Central memory CD8-positive, alpha-beta T cell (primary cell): ENCODE measurements around the gene DOLPP1.
"Not testable (repeated sequence)": the region's sequence is repeated elsewhere in the genome, so short reads cannot be mapped to it uniquely, and the experiment has no call there.

Experiments
- ATAC-seq: fragments of 150-1000 bp; cut with Tn5 transposase; replicated peaks from 2 replicates; pipeline ENCODE4 v1.10.0; 2022; ENCODE audit warnings: mild to moderate bottlenecking, moderate FRiP score, moderate number of reproducible peaks; ENCODE audit not compliant: poor library complexity, severe bottlenecking; ENCODE audit errors: extremely low read depth
- DNase-seq, 2 donors: peaks; one replicate each; pipeline ENCODE4 v3.0.0; 2021; ENCODE audit warnings: low spot score in 2 of 2
- H3K27ac Mint-ChIP-seq: one replicate; pipeline ENCODE4 v1.8.0; 2022; ENCODE audit warnings: low read depth, mild to moderate bottlenecking, moderate library complexity, mixed read lengths
- H3K27me3 Mint-ChIP-seq: one replicate; pipeline ENCODE4 v1.8.0; 2022; ENCODE audit warnings: mixed read lengths
- H3K36me3 Mint-ChIP-seq: one replicate; pipeline ENCODE4 v1.8.0; 2022; ENCODE audit warnings: mild to moderate bottlenecking, moderate library complexity, mixed read lengths; ENCODE audit not compliant: insufficient read depth
- H3K4me1 Mint-ChIP-seq: one replicate; pipeline ENCODE4 v1.8.0; 2022; ENCODE audit warnings: mixed read lengths
- H3K4me3 Mint-ChIP-seq: one replicate; pipeline ENCODE4 v1.8.0; 2022; ENCODE audit warnings: mild to moderate bottlenecking, moderate library complexity, mixed read lengths
- H3K9me3 Mint-ChIP-seq: one replicate; pipeline ENCODE4 v1.8.0; 2022; ENCODE audit warnings: mixed read lengths

Gene DOLPP1

GRCh38 chr9:129080601-129081387 lies at the start of gene DOLPP1:
Gene DOLPP1 (plus strand): TSS chr9:129081111. CDS start chr9:129081132, 21 bp downstream.
- Mint-ChIP-seq H3K4me3 (peak within 1 kb of the TSS; percentile 85), H3K27ac (peak within 1 kb of the TSS; percentile 88), H3K4me1 (peaks cover 6% of the 10 kb centered on the region), H3K9me3 (no peaks in the 10 kb centered on the region), H3K36me3 (peaks cover 19% of the 10 kb centered on the region), H3K27me3 (no peaks in the 10 kb centered on the region)
- DNase-seq (peak; percentile 95 to 99), ATAC-seq (peak; percentile 97)

GRCh38 chr9:129031514-129031913 lies 49.4 kb upstream of the DOLPP1 start:
- Mint-ChIP-seq H3K27me3 (no peaks in the 10 kb centered on the region), H3K36me3 (peaks cover 9% of the 10 kb centered on the region), H3K4me3 (no peak overlapping the region), H3K27ac (no peak overlapping the region), H3K4me1 (peaks cover 19% of the 10 kb centered on the region), H3K9me3 (no peaks in the 10 kb centered on the region)
- ATAC-seq (no peak), DNase-seq (no peak)

- no peak overlapping the region for H3K4me3 Mint-ChIP-seq
- H3K27me3 Mint-ChIP-seq: no peaks in the 10 kb centered on the region
- H3K36me3 Mint-ChIP-seq: peaks cover 7% of the 10 kb centered on the region
- ATAC-seq (no peak), DNase-seq (no peak)
- H3K4me1 Mint-ChIP-seq: peaks cover 24% of the 10 kb centered on the region
- no peaks in the 10 kb centered on the region for H3K9me3 Mint-ChIP-seq
- H3K27ac Mint-ChIP-seq: no peak overlapping the region
Measured at GRCh38 chr9:129032541-129033159, 48.3 kb upstream of the DOLPP1 start.

- ATAC-seq: no peak
- H3K27ac Mint-ChIP-seq: no peak overlapping the region
- H3K4me3 Mint-ChIP-seq: no peak overlapping the region
- H3K9me3 Mint-ChIP-seq: no peaks in the 10 kb centered on the region
- H3K4me1 Mint-ChIP-seq: peaks cover 30% of the 10 kb centered on the region
- no peak for DNase-seq
- no peaks in the 10 kb centered on the region for H3K27me3 Mint-ChIP-seq
- peaks cover 7% of the 10 kb centered on the region for H3K36me3 Mint-ChIP-seq
Measured at GRCh38 chr9:129033216-129033615, 47.7 kb upstream of the DOLPP1 start.

GRCh38 chr9:129035838-129036237 lies 45.1 kb upstream of the DOLPP1 start:
- H3K4me3 Mint-ChIP-seq: peak overlapping the region; percentile 98
- H3K36me3 Mint-ChIP-seq, H3K9me3 Mint-ChIP-seq, DNase-seq, H3K27me3 Mint-ChIP-seq: not testable (repeated sequence)
- ATAC-seq: peak; percentile 1
- H3K4me1 Mint-ChIP-seq: peaks cover 37% of the 10 kb centered on the region
- peak overlapping the region; percentile 82 for H3K27ac Mint-ChIP-seq

- Mint-ChIP-seq H3K27ac (peak within 1 kb of the TSS; percentile 82), H3K36me3 (peaks cover 8% of the 10 kb centered on the region), H3K27me3 (no peaks in the 10 kb centered on the region), H3K4me1 (peaks cover 37% of the 10 kb centered on the region), H3K9me3 (no peaks in the 10 kb centered on the region), H3K4me3 (peak within 1 kb of the TSS; percentile 98)
- DNase-seq (peak; percentile 75 to 89), ATAC-seq (peak; percentile 97)
Measured at GRCh38 chr9:129036241-129036922, 44.5 kb upstream of the DOLPP1 start, which contains the start of gene MIGA2. Gene MIGA2 (plus strand): TSS chr9:129036626. CDS start chr9:129040595, 3,969 bp downstream.

GRCh38 chr9:129036923-129037766 lies 43.8 kb upstream of the DOLPP1 start:
- no peaks in the 10 kb centered on the region for H3K9me3 Mint-ChIP-seq
- no peaks in the 10 kb centered on the region for H3K27me3 Mint-ChIP-seq

GRCh38 chr9:129037767-129038098 lies 43.2 kb upstream of the DOLPP1 start:
- Mint-ChIP-seq H3K4me1 (peaks cover 37% of the 10 kb centered on the region), H3K36me3 (peaks cover 18% of the 10 kb centered on the region), H3K27me3 (no peaks in the 10 kb centered on the region), H3K9me3 (no peaks in the 10 kb centered on the region), H3K4me3 (peak overlapping the region; percentile 98), H3K27ac (no peak overlapping the region)
- ATAC-seq: no peak
- DNase-seq: no peak

More at GRCh38 chr9:129036923-129037766, 43.8 kb upstream of the DOLPP1 start:
- DNase-seq (no peak), ATAC-seq (no peak)
- Mint-ChIP-seq H3K4me3 (peak overlapping the region; percentile 98), H3K4me1 (peaks cover 37% of the 10 kb centered on the region), H3K36me3 (peaks cover 12% of the 10 kb centered on the region), H3K27ac (peak overlapping the region; percentile 82)

- Mint-ChIP-seq H3K36me3 (peaks cover 22% of the 10 kb centered on the region), H3K4me1 (peaks cover 37% of the 10 kb centered on the region), H3K9me3 (no peaks in the 10 kb centered on the region), H3K4me3 (peak overlapping the region; percentile 98), H3K27ac (no peak overlapping the region), H3K27me3 (no peaks in the 10 kb centered on the region)
- ATAC-seq (no peak), DNase-seq (no peak)
Measured at GRCh38 chr9:129038109-129038852, 42.6 kb upstream of the DOLPP1 start.

- ATAC-seq: no peak
- H3K36me3 Mint-ChIP-seq: peaks cover 33% of the 10 kb centered on the region
- no peak for DNase-seq
- H3K27me3 Mint-ChIP-seq: no peaks in the 10 kb centered on the region
- peaks cover 37% of the 10 kb centered on the region for H3K4me1 Mint-ChIP-seq
- H3K4me3 Mint-ChIP-seq: no peak overlapping the region
- peak overlapping the region; percentile 38 for H3K27ac Mint-ChIP-seq
- no peaks in the 10 kb centered on the region for H3K9me3 Mint-ChIP-seq
Measured at GRCh38 chr9:129040113-129040643, 40.7 kb upstream of the DOLPP1 start.

- Mint-ChIP-seq H3K27ac (no peak overlapping the region), H3K4me1 (peaks cover 25% of the 10 kb centered on the region), H3K27me3 (no peaks in the 10 kb centered on the region), H3K36me3 (peaks cover 33% of the 10 kb centered on the region), H3K4me3 (no peak overlapping the region), H3K9me3 (no peaks in the 10 kb centered on the region)
- DNase-seq (no peak), ATAC-seq (no peak)
Measured at GRCh38 chr9:129042016-129042415, 38.9 kb upstream of the DOLPP1 start.
